Liver (tissue), 9 donors: Measurements from ENCODE around the gene RAD51B. TPM values are rescaled to one million over a fixed set of nuclear protein-coding genes. Genes with fewer than 3 reads are reported as not detected.

Experiments used
- DNase-seq: peaks from one replicate; pipeline ENCODE4 v3.0.0-alpha.2; 2017; ENCODE audit warnings: low spot score
- H3K27ac ChIP-seq, 2 donors: one replicate each; pipeline ENCODE4 v1.7.0; 2013; ENCODE audit warnings: inconsistent platforms in 2 of 2, low read length in 2 of 2, control low read depth in 1 of 2, low read depth in 1 of 2, mild to moderate bottlenecking in 1 of 2
- H3K27me3 ChIP-seq, 4 donors: one replicate each; pipeline versions ENCODE4 v1.6.1 to v1.7.0; 2013; ENCODE audit warnings: low read length in 3 of 4, inconsistent platforms in 1 of 4, mild to moderate bottlenecking in 1 of 4, moderate library complexity in 1 of 4; ENCODE audit not compliant: control insufficient read depth in 4 of 4, insufficient read depth in 4 of 4
- H3K36me3 ChIP-seq, 4 donors: one replicate each; pipeline versions ENCODE4 v1.6.1 to v1.7.0; 2013; ENCODE audit warnings: low read length in 3 of 4, mild to moderate bottlenecking in 3 of 4, low read depth in 1 of 4, moderate library complexity in 1 of 4; ENCODE audit not compliant: control insufficient read depth in 4 of 4, insufficient read depth in 3 of 4
- H3K4me1 ChIP-seq, 4 donors: one replicate each; pipeline versions ENCODE4 v1.6.1 to v1.7.0; 2013; ENCODE audit warnings: low read length in 3 of 4, mild to moderate bottlenecking in 3 of 4, moderate library complexity in 1 of 4; ENCODE audit not compliant: control insufficient read depth in 4 of 4, insufficient read depth in 4 of 4
- H3K4me3 ChIP-seq, 3 donors: one replicate each; pipeline versions ENCODE4 v1.6.1 to v1.7.0; 2013; ENCODE audit warnings: low read length in 3 of 3, control low read depth in 1 of 3, low read depth in 1 of 3, mild to moderate bottlenecking in 1 of 3
- H3K9ac ChIP-seq, 2 donors: one replicate each; pipeline ENCODE4 v1.7.0; 2013; ENCODE audit warnings: low read length in 2 of 2, mild to moderate bottlenecking in 2 of 2, moderate library complexity in 2 of 2, control low read depth in 1 of 2, low read depth in 1 of 2
- H3K9me3 ChIP-seq, 4 donors: one replicate each; pipeline versions ENCODE4 v1.6.1 to v1.7.0; 2013; ENCODE audit warnings: low read length in 3 of 4; ENCODE audit not compliant: control insufficient read depth in 4 of 4
- ATF3 ChIP-seq: IDR thresholded peaks from 2 replicates; pipeline ENCODE4 v1.6.1; 2016; ENCODE audit warnings: antibody characterized with exemption
- CTCF ChIP-seq: fragments of 150-350 bp; IDR thresholded peaks from 2 replicates; pipeline ENCODE4 v1.5.1; 2017; ENCODE audit warnings: improper control_type of control experiment, low read depth, low read length; ENCODE audit not compliant: missing input control
- EGR1 ChIP-seq, 2 donors: IDR thresholded peaks; 2 replicates each; pipeline ENCODE4 v1.6.1; 2016 to 2018; ENCODE audit warnings: antibody characterized with exemption in 2 of 2, low read depth in 2 of 2
- FOXA1 ChIP-seq: IDR thresholded peaks from 2 replicates; pipeline ENCODE4 v1.6.1; 2016; ENCODE audit warnings: antibody characterized with exemption
- FOXA2 ChIP-seq: IDR thresholded peaks from 2 replicates; pipeline ENCODE4 v1.6.1; 2016; ENCODE audit warnings: antibody characterized with exemption
- GABPA ChIP-seq, 2 donors: IDR thresholded peaks in 1 of 2; conservative IDR thresholded peaks in 1 of 2; 2 replicates each; pipeline ENCODE4 v1.6.1; 2016; ENCODE audit warnings: antibody characterized with exemption in 2 of 2, mild to moderate bottlenecking in 1 of 2, moderate library complexity in 1 of 2
- HNF4A ChIP-seq, 2 donors: conservative IDR thresholded peaks; 2 replicates each; pipeline ENCODE4 v1.6.1; 2016; ENCODE audit warnings: antibody characterized with exemption in 2 of 2, mild to moderate bottlenecking in 2 of 2
- MAX ChIP-seq: IDR thresholded peaks from 2 replicates; pipeline ENCODE4 v1.6.1; 2016; ENCODE audit warnings: antibody characterized with exemption
- NR2F2 ChIP-seq: IDR thresholded peaks from 2 replicates; pipeline ENCODE4 v1.6.1; 2016; ENCODE audit warnings: antibody characterized with exemption
- REST ChIP-seq: IDR thresholded peaks from 2 replicates; pipeline ENCODE4 v1.6.1; 2016; ENCODE audit warnings: antibody characterized with exemption, mild to moderate bottlenecking
- RXRA ChIP-seq, 2 donors: IDR thresholded peaks; 2 replicates each; pipeline ENCODE4 v1.6.1; 2017 to 2018; ENCODE audit warnings: antibody characterized with exemption in 2 of 2, mild to moderate bottlenecking in 1 of 2
- SP1 ChIP-seq: IDR thresholded peaks from 2 replicates; pipeline ENCODE4 v1.6.1; 2018; ENCODE audit warnings: antibody characterized with exemption, mild to moderate bottlenecking
- TAF1 ChIP-seq: conservative IDR thresholded peaks from 2 replicates; pipeline ENCODE4 v1.6.1; 2016; ENCODE audit warnings: antibody characterized with exemption, mild to moderate bottlenecking
- ZBTB33 ChIP-seq: IDR thresholded peaks from 2 replicates; pipeline ENCODE4 v1.6.1; 2016; ENCODE audit warnings: antibody characterized with exemption
- WGBS: extraction: QIAGEN DNeasy Blood & Tissue Kit; methylation state at CpG from one replicate; pipeline ENCODE4 v1.1.7; 2013; 5-methylcytosine and 5-hydroxymethylcytosine counted together
- polyA plus RNA-seq, 2 donors: library from polyadenylated mRNA; stranded (reverse) in 1 of 2; unstranded in 1 of 2; fragments of 200-250 nt in 1 of 2; fragments of >200 nt in 1 of 2; fragmentation: Nextera tagmentation in 1 of 2; extraction: Ambion mirVana in 1 of 2; gene quantifications; one replicate each; pipeline versions ENCODE4 v1.2.1 to v1.2.3, GENCODE V29; 2013 to 2015
- total RNA-seq, 2 donors: library from RNA; depleted of rRNA; stranded (reverse); fragments of >200 nt; gene quantifications; one replicate each; pipeline ENCODE4 v1.2.3, GENCODE V29; 2014
- donor health status: healthy.
- donor health status: healthy.
- donor health status: healthy.
- donor health status: healthy.
- donor health status: healthy.

The RAD51B gene
- total and polyA plus RNA-seq, 4 donors = 0.81 to 12.9 (median 2.4) TPM

GRCh38 chr14:68503186-68503825 lies 683.7 kb downstream of the RAD51B start:
- peaks cover 0 to 5% (median 0%) of the 10 kb centered on the region in 4 donors for H3K4me1 ChIP-seq
- H3K27ac ChIP-seq = no peak overlapping the region
- no peak overlapping the region for H3K9ac ChIP-seq

GRCh38 chr14:68504861-68505260 lies 685.3 kb downstream of the RAD51B start:
- Histone ChIP-seq H3K4me3 (no peak overlapping the region), H3K9me3 (no peaks in the 10 kb centered on the region), H3K9ac (no peak overlapping the region), H3K36me3 (no peaks in the 10 kb centered on the region), H3K27ac (no peak overlapping the region), H3K27me3 (no peaks in the 10 kb centered on the region), H3K4me1 (peaks cover 0 to 5% (median 0%) of the 10 kb centered on the region in 4 donors)
- no peak for DNase-seq
- TF ChIP-seq ATF3 = no peak
- WGBS = 98% methylated on average over 8 of the region's 8 CpGs

More at GRCh38 chr14:68503186-68503825, 683.7 kb downstream of the RAD51B start:
- Histone ChIP-seq H3K36me3 (no peaks in the 10 kb centered on the region), H3K9me3 (no peaks in the 10 kb centered on the region), H3K4me3 (no peak overlapping the region), H3K27me3 (no peaks in the 10 kb centered on the region)
- DNase-seq = no peak
- WGBS = 97% methylated on average over 7 of the region's 7 CpGs
- TF ChIP-seq FOXA1 = no peak
- TF ChIP-seq REST = no peak
- TF ChIP-seq RXRA (IDR thresholded peaks at IDR 0.05) = no peak
- no peak for TF ChIP-seq HNF4A (conservative IDR thresholded peaks at IDR 0.05)
- no peak for TF ChIP-seq GABPA (IDR thresholded peaks at IDR 0.05 in 1 of 2, conservative IDR thresholded peaks at IDR 0.05 in 1 of 2)
- no peak for TF ChIP-seq MAX

- no peaks in the 10 kb centered on the region for H3K27me3 ChIP-seq
- no peak for DNase-seq
- WGBS = 82% methylated on average over 17 of the region's 17 CpGs
- TF ChIP-seq FOXA2 = no peak
- TF ChIP-seq EGR1 (IDR thresholded peaks at IDR 0.05; ENCODE audit: low read depth in 2 of 2) = no peak
- TF ChIP-seq SP1 = no peak
- no peak for TF ChIP-seq GABPA (IDR thresholded peaks at IDR 0.05 in 1 of 2, conservative IDR thresholded peaks at IDR 0.05 in 1 of 2)
- no peak for TF ChIP-seq NR2F2
- no peak for TF ChIP-seq REST
- no peak for TF ChIP-seq TAF1
- no peak for TF ChIP-seq CTCF
- TF ChIP-seq RXRA (IDR thresholded peaks at IDR 0.05) = no peak
- no peak for TF ChIP-seq ZBTB33
Observed at GRCh38 chr14:68506021-68506644, 686.6 kb downstream of the RAD51B start.

More at GRCh38 chr14:68506021-68506644, 686.6 kb downstream of the RAD51B start:
- Histone ChIP-seq H3K9me3 (no peaks in the 10 kb centered on the region), H3K27ac (no peak overlapping the region), H3K4me3 (no peak overlapping the region), H3K4me1 (peaks cover 0 to 5% (median 0%) of the 10 kb centered on the region in 4 donors), H3K36me3 (no peaks in the 10 kb centered on the region), H3K9ac (no peak overlapping the region)
